ENCODE measurements around the gene MAOA. TPM values are rescaled to one million over a fixed set of nuclear protein-coding genes. Genes with fewer than 3 reads are reported as not detected.

The MAOA gene
- total and polyA plus RNA-seq, 2 donors (not counting 3 experiments of a cell fraction or from before 2014, with no cell fraction given), result 12.6 to 23.5 TPM

GRCh38 chrX:43735534-43735933 lies 79.4 kb downstream of the MAOA start:
- H3K79me2 ChIP-seq (ENCODE audit: control insufficient read depth, insufficient read depth, low read length), result no peaks in the 10 kb centered on the region
- H3K9ac ChIP-seq (replicated peaks; ENCODE audit: extremely low read depth, insufficient read depth, low read length), result no peak overlapping the region
- no peak overlapping the region for H3K4me3 ChIP-seq (replicated peaks in 1 of 3; ENCODE audit: insufficient read depth in 1 of 3, low read depth in 1 of 3, low read length in 3 of 3)
- DNase-seq (ENCODE audit: low read depth, low spot score), result no peak
- intact Hi-C loops (cut with micrococcal nuclease) (no loop called here), dilution Hi-C loops (cut with MboI; ENCODE audit: extremely low pct_ligation_motif_present, low sequenced_read_pairs) (no loop called here)
- ChIA-PET CTCF (interaction anchor here (1.9 to 2.5 kb wide), 2 partner anchors 15 to 80 kb away, joined by 5 to 11 read pairs; partner anchors contain the start of gene MAOA), POLR2A (no interaction called here)
- no peak overlapping the region for H3K4me2 ChIP-seq (ENCODE audit: insufficient read depth, low read length)
- no peaks in the 10 kb centered on the region for H3K9me1 ChIP-seq (replicated peaks; ENCODE audit: control insufficient read depth, extremely low read depth, insufficient read depth, low read length)
- H2AFZ ChIP-seq (ENCODE audit: low read depth, low read length), result no peak overlapping the region
- H3K9me3 ChIP-seq (replicated peaks; ENCODE audit: control insufficient read depth, insufficient read depth, low read length), result no peaks in the 10 kb centered on the region
- H3K36me3 ChIP-seq (ENCODE audit: control insufficient read depth in 2 of 2, extremely low read depth in 1 of 2, insufficient read depth in 2 of 2, low read length in 2 of 2), result no peaks in the 10 kb centered on the region
- no peaks in the 10 kb centered on the region for H3K4me1 ChIP-seq (ENCODE audit: control insufficient read depth, extremely low read depth, insufficient read depth, low read length)
- H3K27ac ChIP-seq (ENCODE audit: insufficient read depth, low read depth, low read length), result no peak overlapping the region
- H3K27me3 ChIP-seq (ENCODE audit: control insufficient read depth in 2 of 2, insufficient read depth in 2 of 2, low read length in 2 of 2), result no peaks in the 10 kb centered on the region
- H4K20me1 ChIP-seq (replicated peaks; ENCODE audit: control insufficient read depth, extremely low read depth, insufficient read depth, low read length), result no peaks in the 10 kb centered on the region
- TF ChIP-seq GATA2 (IDR thresholded peaks at IDR 0.05; ENCODE audit: insufficient read depth, insufficient read length, low read depth, low read length) (no peak), POLR2A (IDR thresholded peaks at IDR 0.05; ENCODE audit: low read depth, low read length) (no peak), POLR2AphosphoS5 (IDR thresholded peaks at IDR 0.05; ENCODE audit: insufficient read depth, low read depth, low read length) (no peak), FOS (IDR thresholded peaks at IDR 0.05; ENCODE audit: borderline replicate concordance, insufficient read depth, low read length) (no peak), MYC (IDR thresholded peaks at IDR 0.05; ENCODE audit: low read depth, low read length) (no peak), EZH2 (IDR thresholded peaks at IDR 0.05; ENCODE audit: borderline replicate concordance, low read depth, low read length, severe bottlenecking) (no peak), MAX (IDR thresholded peaks at IDR 0.05; ENCODE audit: insufficient read depth, insufficient read length) (no peak), JUN (IDR thresholded peaks at IDR 0.05; ENCODE audit: borderline replicate concordance, insufficient read depth, insufficient read length, low read depth) (no peak), CTCF (IDR thresholded peaks at IDR 0.05; ENCODE audit: extremely low read depth in 1 of 2, insufficient read depth in 1 of 2, low read depth in 1 of 2, low read length in 2 of 2) (no peak)
- BruUV-seq (replicated peaks), result no TSS peak
- no peak for FAIRE-seq
